Measurements from ENCODE around the gene INPPL1.
"Not testable (repeated sequence)": the region's sequence is repeated elsewhere in the genome, so short reads cannot be mapped to it uniquely, and the experiment has no call there.

INPPL1 gene

DNA sequence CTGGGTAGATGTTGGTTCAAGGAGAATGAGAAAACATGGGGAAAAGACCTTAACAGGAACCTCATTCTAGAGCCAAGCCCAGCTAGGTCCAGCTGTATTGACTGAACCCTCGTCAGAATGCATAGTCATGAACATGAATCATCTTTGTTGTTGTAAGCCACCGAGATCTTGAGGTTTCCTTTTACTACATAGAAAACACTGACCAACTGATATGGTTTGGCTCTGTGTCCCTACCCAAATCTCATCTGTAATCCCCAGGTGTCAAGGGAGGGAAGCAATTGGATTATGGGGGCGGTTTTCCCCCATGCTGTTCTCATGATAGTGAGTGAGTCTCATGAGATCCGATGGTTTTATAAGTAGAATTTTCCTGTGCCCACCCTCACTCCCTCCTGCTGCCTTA is 38.8 kb downstream of the INPPL1 start:
- ATAC-seq: no peak
- TF ChIP-seq RARB (CRISPR knock-in tag; IDR thresholded peaks at IDR 0.05): no peak
- no peak for TF ChIP-seq ZNF70 (CRISPR knock-in tag; IDR thresholded peaks at IDR 0.05)
- TF ChIP-seq, protein P1, sequence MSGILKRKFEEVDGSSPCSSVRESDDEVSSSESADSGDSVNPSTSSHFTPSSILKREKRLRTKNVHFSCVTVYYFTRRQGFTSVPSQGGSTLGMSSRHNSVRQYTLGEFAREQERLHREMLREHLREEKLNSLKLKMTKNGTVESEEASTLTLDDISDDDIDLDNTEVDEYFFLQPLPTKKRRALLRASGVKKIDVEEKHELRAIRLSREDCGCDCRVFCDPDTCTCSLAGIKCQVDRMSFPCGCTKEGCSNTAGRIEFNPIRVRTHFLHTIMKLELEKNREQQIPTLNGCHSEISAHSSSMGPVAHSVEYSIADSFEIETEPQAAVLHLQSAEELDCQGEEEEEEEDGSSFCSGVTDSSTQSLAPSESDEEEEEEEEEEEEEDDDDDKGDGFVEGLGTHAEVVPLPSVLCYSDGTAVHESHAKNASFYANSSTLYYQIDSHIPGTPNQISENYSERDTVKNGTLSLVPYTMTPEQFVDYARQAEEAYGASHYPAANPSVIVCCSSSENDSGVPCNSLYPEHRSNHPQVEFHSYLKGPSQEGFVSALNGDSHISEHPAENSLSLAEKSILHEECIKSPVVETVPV (CRISPR knock-in tag; IDR thresholded peaks at IDR 0.05): no peak
- no peak for TF ChIP-seq BACH2 (CRISPR knock-in tag; IDR thresholded peaks at IDR 0.05; ENCODE audit: borderline replicate concordance)
- TF ChIP-seq GLIS3 (CRISPR knock-in tag; IDR thresholded peaks at IDR 0.05): no peak
- no peak for TF ChIP-seq ARNTL (CRISPR knock-in tag; IDR thresholded peaks at IDR 0.05; ENCODE audit: borderline replicate concordance, low read depth)

DNA sequence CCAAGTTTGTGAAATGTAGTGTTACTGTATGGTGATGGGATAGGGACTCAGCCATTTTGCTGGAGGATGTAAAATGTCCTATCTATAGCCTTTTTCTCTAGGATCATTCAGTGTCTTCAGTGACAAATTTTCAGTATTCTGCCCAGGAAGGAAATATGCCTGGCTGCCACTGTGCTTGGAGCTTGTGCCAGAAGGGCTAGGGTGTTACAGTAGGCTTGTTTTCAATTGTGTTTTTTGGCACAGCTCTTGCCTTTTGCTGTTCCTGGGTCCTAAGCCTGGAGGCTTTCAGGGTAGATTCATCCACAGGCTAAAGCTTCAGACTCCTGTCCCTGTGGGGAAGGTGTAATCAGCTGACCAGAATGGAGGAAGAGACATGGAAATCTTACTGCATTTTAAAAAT is 41.4 kb downstream of the INPPL1 start:
- no peak for ATAC-seq
- no peak for TF ChIP-seq ARNTL (CRISPR knock-in tag; IDR thresholded peaks at IDR 0.05; ENCODE audit: borderline replicate concordance, low read depth)
- no peak for TF ChIP-seq GLIS3 (CRISPR knock-in tag; IDR thresholded peaks at IDR 0.05)
- TF ChIP-seq, protein P2, sequence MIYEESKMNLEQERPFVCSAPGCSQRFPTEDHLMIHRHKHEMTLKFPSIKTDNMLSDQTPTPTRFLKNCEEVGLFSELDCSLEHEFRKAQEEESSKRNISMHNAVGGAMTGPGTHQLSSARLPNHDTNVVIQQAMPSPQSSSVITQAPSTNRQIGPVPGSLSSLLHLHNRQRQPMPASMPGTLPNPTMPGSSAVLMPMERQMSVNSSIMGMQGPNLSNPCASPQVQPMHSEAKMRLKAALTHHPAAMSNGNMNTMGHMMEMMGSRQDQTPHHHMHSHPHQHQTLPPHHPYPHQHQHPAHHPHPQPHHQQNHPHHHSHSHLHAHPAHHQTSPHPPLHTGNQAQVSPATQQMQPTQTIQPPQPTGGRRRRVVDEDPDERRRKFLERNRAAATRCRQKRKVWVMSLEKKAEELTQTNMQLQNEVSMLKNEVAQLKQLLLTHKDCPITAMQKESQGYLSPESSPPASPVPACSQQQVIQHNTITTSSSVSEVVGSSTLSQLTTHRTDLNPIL (CRISPR knock-in tag; IDR thresholded peaks at IDR 0.05; ENCODE audit: low read depth): no peak
- TF ChIP-seq CSDC2 (CRISPR knock-in tag; IDR thresholded peaks at IDR 0.05): no peak
- TF ChIP-seq ZFP30 (CRISPR knock-in tag; IDR thresholded peaks at IDR 0.05): no peak
- TF ChIP-seq, protein P3, sequence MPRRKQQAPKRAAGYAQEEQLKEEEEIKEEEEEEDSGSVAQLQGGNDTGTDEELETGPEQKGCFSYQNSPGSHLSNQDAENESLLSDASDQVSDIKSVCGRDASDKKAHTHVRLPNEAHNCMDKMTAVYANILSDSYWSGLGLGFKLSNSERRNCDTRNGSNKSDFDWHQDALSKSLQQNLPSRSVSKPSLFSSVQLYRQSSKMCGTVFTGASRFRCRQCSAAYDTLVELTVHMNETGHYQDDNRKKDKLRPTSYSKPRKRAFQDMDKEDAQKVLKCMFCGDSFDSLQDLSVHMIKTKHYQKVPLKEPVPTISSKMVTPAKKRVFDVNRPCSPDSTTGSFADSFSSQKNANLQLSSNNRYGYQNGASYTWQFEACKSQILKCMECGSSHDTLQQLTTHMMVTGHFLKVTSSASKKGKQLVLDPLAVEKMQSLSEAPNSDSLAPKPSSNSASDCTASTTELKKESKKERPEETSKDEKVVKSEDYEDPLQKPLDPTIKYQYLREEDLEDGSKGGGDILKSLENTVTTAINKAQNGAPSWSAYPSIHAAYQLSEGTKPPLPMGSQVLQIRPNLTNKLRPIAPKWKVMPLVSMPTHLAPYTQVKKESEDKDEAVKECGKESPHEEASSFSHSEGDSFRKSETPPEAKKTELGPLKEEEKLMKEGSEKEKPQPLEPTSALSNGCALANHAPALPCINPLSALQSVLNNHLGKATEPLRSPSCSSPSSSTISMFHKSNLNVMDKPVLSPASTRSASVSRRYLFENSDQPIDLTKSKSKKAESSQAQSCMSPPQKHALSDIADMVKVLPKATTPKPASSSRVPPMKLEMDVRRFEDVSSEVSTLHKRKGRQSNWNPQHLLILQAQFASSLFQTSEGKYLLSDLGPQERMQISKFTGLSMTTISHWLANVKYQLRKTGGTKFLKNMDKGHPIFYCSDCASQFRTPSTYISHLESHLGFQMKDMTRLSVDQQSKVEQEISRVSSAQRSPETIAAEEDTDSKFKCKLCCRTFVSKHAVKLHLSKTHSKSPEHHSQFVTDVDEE (CRISPR knock-in tag; IDR thresholded peaks at IDR 0.05): no peak
- TF ChIP-seq, protein P1 (CRISPR knock-in tag; IDR thresholded peaks at IDR 0.05): no peak
- TF ChIP-seq SNAI2 (CRISPR knock-in tag; IDR thresholded peaks at IDR 0.05): no peak
- no peak for TF ChIP-seq BACH2 (CRISPR knock-in tag; IDR thresholded peaks at IDR 0.05; ENCODE audit: borderline replicate concordance)
- TF ChIP-seq, protein P4, sequence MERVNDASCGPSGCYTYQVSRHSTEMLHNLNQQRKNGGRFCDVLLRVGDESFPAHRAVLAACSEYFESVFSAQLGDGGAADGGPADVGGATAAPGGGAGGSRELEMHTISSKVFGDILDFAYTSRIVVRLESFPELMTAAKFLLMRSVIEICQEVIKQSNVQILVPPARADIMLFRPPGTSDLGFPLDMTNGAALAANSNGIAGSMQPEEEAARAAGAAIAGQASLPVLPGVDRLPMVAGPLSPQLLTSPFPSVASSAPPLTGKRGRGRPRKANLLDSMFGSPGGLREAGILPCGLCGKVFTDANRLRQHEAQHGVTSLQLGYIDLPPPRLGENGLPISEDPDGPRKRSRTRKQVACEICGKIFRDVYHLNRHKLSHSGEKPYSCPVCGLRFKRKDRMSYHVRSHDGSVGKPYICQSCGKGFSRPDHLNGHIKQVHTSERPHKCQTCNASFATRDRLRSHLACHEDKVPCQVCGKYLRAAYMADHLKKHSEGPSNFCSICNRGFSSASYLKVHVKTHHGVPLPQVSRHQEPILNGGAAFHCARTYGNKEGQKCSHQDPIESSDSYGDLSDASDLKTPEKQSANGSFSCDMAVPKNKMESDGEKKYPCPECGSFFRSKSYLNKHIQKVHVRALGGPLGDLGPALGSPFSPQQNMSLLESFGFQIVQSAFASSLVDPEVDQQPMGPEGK (CRISPR knock-in tag; IDR thresholded peaks at IDR 0.05; ENCODE audit: borderline replicate concordance): no peak
- TF ChIP-seq OSR1 (CRISPR knock-in tag; IDR thresholded peaks at IDR 0.05): no peak
- no peak for TF ChIP-seq ZNF565 (CRISPR knock-in tag; conservative IDR thresholded peaks at IDR 0.05; ENCODE audit: low read depth)
- no peak for TF ChIP-seq TCF4 (CRISPR knock-in tag; IDR thresholded peaks at IDR 0.05; ENCODE audit: borderline replicate concordance)
- no peak for TF ChIP-seq ZFP3 (CRISPR knock-in tag; IDR thresholded peaks at IDR 0.05)
- no peak for TF ChIP-seq ZC3H10 (CRISPR knock-in tag; IDR thresholded peaks at IDR 0.05)
- no peak for TF ChIP-seq PPARA (CRISPR knock-in tag; IDR thresholded peaks at IDR 0.05; ENCODE audit: borderline replicate concordance)
- no peak for TF ChIP-seq RARB (CRISPR knock-in tag; IDR thresholded peaks at IDR 0.05)
- no peak for TF ChIP-seq ZNF70 (CRISPR knock-in tag; IDR thresholded peaks at IDR 0.05)

DNA sequence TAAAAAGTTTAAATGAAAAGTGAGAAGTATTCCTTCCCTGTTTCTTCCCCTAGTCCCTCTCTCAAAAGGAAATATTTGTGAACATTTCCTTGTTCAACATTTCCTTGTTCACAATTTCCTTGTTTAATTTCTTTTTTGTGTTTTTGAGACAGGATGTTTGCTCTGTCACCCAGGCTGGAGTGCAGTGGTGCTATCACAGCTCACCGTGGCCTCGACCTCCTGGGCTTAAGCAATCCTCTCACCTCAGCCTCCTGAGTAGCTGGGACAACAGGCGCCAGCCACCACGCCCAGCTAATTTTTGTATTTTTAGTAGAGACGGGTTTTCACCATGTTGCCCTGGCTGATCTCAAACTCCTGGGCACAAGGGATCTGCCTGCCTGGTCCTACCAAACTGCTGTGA is 42.4 kb downstream of the INPPL1 start:
- not testable (repeated sequence) for ATAC-seq

DNA sequence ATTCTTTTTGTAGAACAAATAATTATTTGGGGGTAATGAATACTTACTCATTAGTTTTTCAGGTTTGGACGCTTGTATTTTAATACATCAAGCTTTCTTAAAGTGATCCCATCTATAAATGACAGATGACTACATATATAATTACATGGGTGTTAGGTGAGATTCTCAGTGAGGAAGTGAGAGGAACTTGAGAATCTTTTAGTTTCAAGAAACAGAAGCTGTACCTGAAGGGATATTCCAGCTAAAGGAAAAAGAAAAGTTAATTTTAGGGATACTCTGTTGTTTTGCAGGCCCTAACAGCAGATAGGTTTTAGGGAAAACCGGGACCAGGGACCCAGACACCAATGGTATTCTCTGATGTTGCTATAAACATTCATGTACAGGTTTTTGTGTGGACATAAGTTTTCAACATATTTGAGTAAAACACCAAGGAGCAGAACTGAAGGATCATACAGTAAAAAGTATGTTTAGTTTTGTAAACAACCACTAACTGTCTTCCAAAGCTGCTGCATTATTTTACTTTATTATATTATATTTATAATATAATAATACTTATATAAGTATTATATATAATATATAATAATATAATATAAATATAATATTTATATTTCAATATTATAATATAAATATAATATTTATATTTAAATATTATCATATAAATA is 43.5 kb downstream of the INPPL1 start:
- no peak for ATAC-seq
- TF ChIP-seq TOX (CRISPR knock-in tag; IDR thresholded peaks at IDR 0.05; ENCODE audit: borderline replicate concordance) (no peak), BACH2 (CRISPR knock-in tag; IDR thresholded peaks at IDR 0.05; ENCODE audit: borderline replicate concordance) (no peak), GLIS3 (CRISPR knock-in tag; IDR thresholded peaks at IDR 0.05) (no peak), ZNF565 (CRISPR knock-in tag; conservative IDR thresholded peaks at IDR 0.05; ENCODE audit: low read depth) (no peak), ZNF70 (CRISPR knock-in tag; IDR thresholded peaks at IDR 0.05) (no peak), OSR1 (CRISPR knock-in tag; IDR thresholded peaks at IDR 0.05) (no peak)
- TF ChIP-seq, protein P1 (CRISPR knock-in tag; IDR thresholded peaks at IDR 0.05): no peak
- TF ChIP-seq, protein P2 (CRISPR knock-in tag; IDR thresholded peaks at IDR 0.05; ENCODE audit: low read depth): no peak
